Stomach (tissue), 9 donors: ENCODE data around the gene CCM2L. TPM values are rescaled to one million over a fixed set of nuclear protein-coding genes. Genes with fewer than 3 reads are reported as not detected.

Experiments used
- DNase-seq, 2 donors: peaks; one replicate each; pipeline versions ENCODE4 v3.0.0 to v3.0.0-alpha.2; 2013 to 2019
- H3K27ac ChIP-seq, 5 donors: fragments of 200-600 bp in 4 of 5; sonication (generic) in 4 of 5; one replicate each; pipeline ENCODE4 v1.5.1; 2013 to 2019; ENCODE audit warnings: mild to moderate bottlenecking in 1 of 5, moderate library complexity in 1 of 5
- H3K27me3 ChIP-seq, 3 donors: fragments of 200-600 bp; sonication (generic); one replicate each; pipeline ENCODE4 v1.5.1; 2017 to 2019; ENCODE audit warnings: mixed run types in 1 of 3
- H3K36me3 ChIP-seq, 4 donors: fragments of 200-600 bp; sonication (generic); 1 replicate in 3 of 4; 2 replicates in 1 of 4; pipeline ENCODE4 v1.5.1; 2016 to 2019
- H3K4me1 ChIP-seq, 4 donors: fragments of 200-600 bp; sonication (generic); one replicate each; pipeline ENCODE4 v1.5.1; 2016 to 2019
- H3K4me3 ChIP-seq, 4 donors: fragments of 200-600 bp; sonication (generic) in 3 of 4; one replicate each; pipeline ENCODE4 v1.5.1; 2016 to 2019; ENCODE audit warnings: mild to moderate bottlenecking in 1 of 4
- H3K9me3 ChIP-seq, 4 donors: fragments of 200-600 bp; sonication (generic); one replicate each; pipeline ENCODE4 v1.5.1; 2016 to 2019
- CTCF ChIP-seq, 7 experiments: fragments of 450-650 bp in 4 of 7; fragments of 200-600 bp in 3 of 7; sonication (generic) in 3 of 7; IDR thresholded peaks; one replicate each; pipeline ENCODE4 v1.5.1; 2016 to 2019; ENCODE audit warnings: antibody characterized with exemption in 7 of 7, control low read depth in 2 of 7, mild to moderate bottlenecking in 1 of 7
- EP300 ChIP-seq: sonication (generic); formaldehyde crosslinking; IDR thresholded peaks from one replicate; pipeline ENCODE4 v1.6.1; 2017; ENCODE audit warnings: antibody characterized with exemption
- POLR2A ChIP-seq, 4 donors: fragments of 450-650 bp; IDR thresholded peaks; one replicate each; pipeline ENCODE4 v1.6.1; 2016; ENCODE audit warnings: antibody characterized with exemption in 4 of 4, control low read depth in 2 of 4, mild to moderate bottlenecking in 1 of 4, moderate library complexity in 1 of 4
- POLR2AphosphoS5 ChIP-seq, 3 donors: sonication (generic); formaldehyde crosslinking; IDR thresholded peaks; one replicate each; pipeline ENCODE4 v1.6.1; 2016; ENCODE audit warnings: antibody characterized with exemption in 3 of 3
- WGBS, 5 donors: extraction: QIAGEN DNeasy Blood & Tissue Kit in 3 of 5; methylation state at CpG; one replicate each; pipeline versions ENCODE4 v1.1.5 to v1.1.7; 2013 to 2018; 5-methylcytosine and 5-hydroxymethylcytosine counted together
- intact Hi-C: fragments of 100-400 bp; cut with DNase I; formaldehyde crosslinking; loops from one replicate; pipeline ENCODE4 v1.15.1; 2023; ENCODE audit warnings: low total_unique reads
- polyA plus RNA-seq, 3 donors: library from polyadenylated mRNA; stranded (reverse); fragments of 200-250 nt; gene quantifications; one replicate each; pipeline ENCODE4 v1.2.3, GENCODE V29; 2013
- small RNA-seq, 4 donors: library from RNA; depleted of rRNA; stranded (forward); fragments of <200 nt; gene quantifications; one replicate each; pipeline ENCODE3, GENCODE V24; 2016
- total RNA-seq, 5 donors: library from RNA; depleted of rRNA; stranded (reverse); fragments of >200 nt; gene quantifications; one replicate each; pipeline versions ENCODE4 v1.1.0 to v1.2.3, GENCODE V29; 2014 to 2016
- donor health status: healthy with polysubstance abuse.
- donor health status: Bipolar disorder and iron deficiency.
- donor health status: healthy.

CCM2L gene
- total and polyA plus RNA-seq, 8 donors, result 0.45 to 4.4 (median 2.1) TPM; not detected in 2

DNA sequence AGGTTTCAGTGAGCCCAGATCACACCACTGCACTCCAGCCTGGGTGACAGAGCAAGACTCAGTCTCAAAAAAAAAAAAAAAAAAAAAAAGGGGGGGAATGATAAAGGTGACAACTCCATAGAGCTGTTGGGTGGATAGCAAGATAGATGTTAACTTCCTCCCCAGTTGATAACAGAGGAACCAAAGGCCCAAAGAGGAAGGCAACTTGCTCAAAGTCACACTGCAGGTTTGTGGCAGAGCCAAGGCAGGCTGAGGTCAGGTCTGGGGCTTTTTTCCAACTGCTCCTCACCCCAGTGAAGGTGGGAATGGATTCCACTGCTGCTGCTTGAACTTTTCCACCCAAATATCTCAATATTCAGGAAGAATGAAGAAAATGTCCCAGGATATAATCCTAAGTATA is 68.6 kb downstream of the CCM2L start:
- no peak for DNase-seq
- no peak for TF ChIP-seq CTCF (IDR thresholded peaks at IDR 0.05)
- no peak for TF ChIP-seq POLR2A (IDR thresholded peaks at IDR 0.05)
- TF ChIP-seq POLR2AphosphoS5 (IDR thresholded peaks at IDR 0.05), result no peak
- no peak for TF ChIP-seq EP300
- intact Hi-C loops, result no loop called here

DNA sequence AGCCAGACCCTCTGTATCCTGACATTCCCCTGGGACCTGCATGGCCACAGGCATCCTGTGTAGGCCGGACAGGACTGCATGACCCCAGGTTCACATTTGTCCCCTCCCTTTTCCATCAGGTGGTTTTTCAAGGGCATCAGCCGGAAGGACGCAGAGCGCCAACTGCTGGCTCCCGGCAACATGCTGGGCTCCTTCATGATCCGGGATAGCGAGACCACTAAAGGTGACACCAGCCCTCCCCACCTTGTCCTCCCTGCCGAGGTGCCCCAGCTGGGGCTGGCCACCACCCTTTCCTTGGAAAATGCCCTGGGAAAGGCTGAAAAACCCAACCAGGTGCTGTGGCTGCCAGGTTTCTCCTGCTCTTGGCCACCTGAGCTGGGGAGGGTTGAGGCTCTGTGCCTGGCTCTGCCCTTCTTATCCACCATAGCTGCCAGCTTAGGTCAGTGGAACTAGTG is 69.4 kb downstream of the CCM2L start:
- peak in 1 of 2 donors; percentile 22 for DNase-seq
- intact Hi-C loops, result loop anchor here (10.0 kb wide), 1 partner anchor 255 kb away; no protein-coding TSS in a partner anchor
- no peak for TF ChIP-seq CTCF (IDR thresholded peaks at IDR 0.05)
- TF ChIP-seq POLR2AphosphoS5 (IDR thresholded peaks at IDR 0.05), result no peak
- no peak for TF ChIP-seq EP300
- TF ChIP-seq POLR2A (IDR thresholded peaks at IDR 0.05), result no peak
- Histone ChIP-seq H3K9me3 (no peaks in the 10 kb centered on the region), H3K36me3 (no peaks in the 10 kb centered on the region), H3K27me3 (peaks cover 0 to 47% (median 0%) of the 10 kb centered on the region in 3 donors), H3K4me1 (no peaks in the 10 kb centered on the region), H3K4me3 (no peak overlapping the region), H3K27ac (no peak overlapping the region)
- WGBS, 5 donors, result 38 to 59% (median 47%) methylated on average over 8 of the region's 8 CpGs

More for the DNA sequence above, 68.6 kb downstream of the CCM2L start:
- no peaks in the 10 kb centered on the region for H3K9me3 ChIP-seq
- H3K4me3 ChIP-seq, result no peak overlapping the region
- peaks cover 0 to 51% (median 0%) of the 10 kb centered on the region in 3 donors for H3K27me3 ChIP-seq
- no peak overlapping the region for H3K27ac ChIP-seq
- H3K36me3 ChIP-seq, result peaks cover 0 to 5% (median 0%) of the 10 kb centered on the region in 4 donors
- H3K4me1 ChIP-seq, result no peaks in the 10 kb centered on the region

DNA sequence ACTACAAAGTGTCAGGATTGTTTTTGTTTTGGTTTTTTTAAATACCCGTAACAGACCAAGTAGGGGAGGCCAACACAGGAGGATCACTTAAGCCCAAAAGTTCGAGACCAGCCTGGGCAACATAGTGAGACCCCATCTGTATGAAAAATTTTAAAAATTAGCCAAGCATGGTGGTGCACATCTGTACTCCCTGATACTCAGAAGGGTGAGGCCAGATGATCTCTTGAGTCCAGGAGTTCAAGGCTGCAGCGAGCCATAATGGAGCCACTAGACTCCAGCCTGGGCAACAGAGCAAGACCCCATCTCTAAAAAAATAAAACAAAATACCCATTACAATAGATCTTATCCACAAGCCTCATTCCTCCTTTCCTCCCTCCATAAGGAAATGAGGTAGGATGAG is 70.5 kb downstream of the CCM2L start:
- no peak for DNase-seq
- 57 to 88% (median 63%) methylated on average over 3 of the region's 3 CpGs for WGBS, 5 donors
- H3K4me1 ChIP-seq, result no peaks in the 10 kb centered on the region
- TF ChIP-seq POLR2AphosphoS5 (IDR thresholded peaks at IDR 0.05) (no peak), EP300 (no peak), POLR2A (IDR thresholded peaks at IDR 0.05) (no peak), CTCF (IDR thresholded peaks at IDR 0.05) (no peak)
- H3K27ac ChIP-seq, result no peak overlapping the region
- peaks cover 0 to 36% (median 0%) of the 10 kb centered on the region in 3 donors for H3K27me3 ChIP-seq
- H3K9me3 ChIP-seq, result no peaks in the 10 kb centered on the region
- intact Hi-C loops, result loop anchor here (10.0 kb wide), 1 partner anchor 256 kb away; no protein-coding TSS in a partner anchor
- H3K36me3 ChIP-seq, result no peaks in the 10 kb centered on the region
- H3K4me3 ChIP-seq, result no peak overlapping the region

Small RNA genes lying within 50 kb of the gene (small RNA-seq; reads per million reads assigned to genes)
- gene RNA5SP481 (0 to 0.61 (median 0.33) reads per million in 4 donors), gene RNA5SP482 (0 to 0.62 (median 0.57) reads per million in 4 donors)

Other genes starting within 250 kb of the CCM2L start
- under 1 TPM in 2 of 5 donors, not detected in 3; 0.37 to 0.45 TPM for gene MYLK2, start 191.1 kb upstream of the CCM2L start, total RNA-seq
- gene MYLK2, start 191.1 kb upstream of the CCM2L start, polyA plus RNA-seq, result under 1 TPM; 0.19 to 0.43 (median 0.31) TPM
- gene FOXS1, start 164.8 kb upstream of the CCM2L start, total RNA-seq, result 1 to 10 TPM in 1 of 5 donors, not detected in 4; 1.1 TPM
- under 1 TPM in 2 of 3 donors, not detected in 1; 0.43 to 0.44 TPM for gene FOXS1, start 164.8 kb upstream of the CCM2L start, polyA plus RNA-seq
- 1 to 10 TPM in 1 of 5 donors, under 1 TPM in 1, not detected in 3; 0.45 to 3.9 TPM for gene DUSP15, start 139.9 kb upstream of the CCM2L start, total RNA-seq
- gene DUSP15, start 139.9 kb upstream of the CCM2L start, polyA plus RNA-seq, result 1 to 10 TPM; 2.1 to 4.7 (median 2.9) TPM
- under 1 TPM in 2 of 5 donors, not detected in 3; 0.18 to 0.43 TPM for gene TTLL9, start 139.8 kb upstream of the CCM2L start, total RNA-seq
- under 1 TPM in 1 of 3 donors, not detected in 2; 0.15 TPM for gene TTLL9, start 139.8 kb upstream of the CCM2L start, polyA plus RNA-seq
- gene PDRG1, start 58.4 kb upstream of the CCM2L start, total RNA-seq, result 1 to 10 TPM in 3 of 5 donors, under 1 TPM in 1, not detected in 1; 0.58 to 2.8 (median 1.7) TPM
- gene PDRG1, start 58.4 kb upstream of the CCM2L start, polyA plus RNA-seq, result 10 to 100 TPM; 14.0 to 18.6 (median 14.1) TPM
- under 1 TPM in 3 of 5 donors, not detected in 2; under 0.01 to 0.58 (median 0.37) TPM for gene XKR7, start 42.3 kb upstream of the CCM2L start, total RNA-seq
- under 1 TPM in 1 of 3 donors, not detected in 2; 0.06 TPM for gene XKR7, start 42.3 kb upstream of the CCM2L start, polyA plus RNA-seq
- gene HCK, start 41.8 kb downstream of the CCM2L start, total RNA-seq, result 1 to 10 TPM in 4 of 5 donors, not detected in 1; 1.3 to 6.8 (median 3.3) TPM
- 10 to 100 TPM in 2 of 3 donors, 1 to 10 TPM in 1; 4.4 to 14.7 (median 10.4) TPM for gene HCK, start 41.8 kb downstream of the CCM2L start, polyA plus RNA-seq
- 10 to 100 TPM; 20.6 to 50.8 (median 27.7) TPM for gene TM9SF4, start 99.3 kb downstream of the CCM2L start, total RNA-seq
- gene TM9SF4, start 99.3 kb downstream of the CCM2L start, polyA plus RNA-seq, result 10 to 100 TPM in 2 of 3 donors, 1 to 10 TPM in 1; 6.7 to 22.5 (median 13.1) TPM
- 10 to 100 TPM in 2 of 5 donors, 1 to 10 TPM in 3; 1.8 to 20.0 (median 7.2) TPM for gene PLAGL2, start 197.3 kb downstream of the CCM2L start, total RNA-seq
- gene PLAGL2, start 197.3 kb downstream of the CCM2L start, polyA plus RNA-seq, result 1 to 10 TPM; 2.6 to 3.1 (median 3.1) TPM
- gene POFUT1, start 197.4 kb downstream of the CCM2L start, total RNA-seq, result 10 to 100 TPM in 4 of 5 donors, 1 to 10 TPM in 1; 2.3 to 33.8 (median 15.6) TPM
- 1 to 10 TPM; 4.9 to 8.2 (median 7.8) TPM for gene POFUT1, start 197.4 kb downstream of the CCM2L start, polyA plus RNA-seq